Lung (tissue), 12 donors: ENCODE measurements around the gene LSM4. TPM values are rescaled to one million over a fixed set of nuclear protein-coding genes. Genes with fewer than 3 reads are reported as not detected.
A peak's percentile ranks its signal among the peaks of the same experiment; 100 is the strongest.

Experiments
- ATAC-seq: fragments of 200-7000 bp; cut with Tn5 transposase; one replicate; pipeline ENCODE4 v1.9.1; 2020; ENCODE audit warnings: moderate number of reproducible peaks; ENCODE audit not compliant: insufficient read depth, low FRiP score
- DNase-seq, 3 donors: peaks; one replicate each; pipeline ENCODE4 v3.0.0-alpha.2; 2013 to 2017
- H3K27ac ChIP-seq, 2 donors: one replicate each; pipeline ENCODE4 v1.5.1; 2013; ENCODE audit warnings: mild to moderate bottlenecking in 2 of 2, moderate library complexity in 2 of 2, control low read depth in 1 of 2, inconsistent platforms in 1 of 2, low read depth in 1 of 2, low read length in 1 of 2
- H3K27me3 ChIP-seq, 3 donors: one replicate each; pipeline ENCODE4 v1.5.1; 2013; ENCODE audit warnings: low read length in 2 of 3; ENCODE audit not compliant: control insufficient read depth in 3 of 3, insufficient read depth in 3 of 3
- H3K36me3 ChIP-seq, 4 donors: one replicate each; pipeline ENCODE4 v1.5.1; 2013; ENCODE audit warnings: low read length in 4 of 4, mild to moderate bottlenecking in 1 of 4, moderate library complexity in 1 of 4; ENCODE audit not compliant: control insufficient read depth in 4 of 4, insufficient read depth in 4 of 4
- H3K4me1 ChIP-seq, 5 donors: one replicate each; pipeline ENCODE4 v1.5.1; 2013; ENCODE audit warnings: low read length in 5 of 5, mild to moderate bottlenecking in 2 of 5, moderate library complexity in 1 of 5; ENCODE audit not compliant: control insufficient read depth in 5 of 5, insufficient read depth in 5 of 5
- H3K4me3 ChIP-seq: one replicate; pipeline ENCODE4 v1.5.1; 2013; ENCODE audit warnings: mild to moderate bottlenecking, control low read depth, moderate library complexity
- H3K9ac ChIP-seq, 2 donors: one replicate each; pipeline ENCODE4 v1.5.1; 2013; ENCODE audit warnings: low read length in 2 of 2, control low read depth in 1 of 2; ENCODE audit not compliant: insufficient read depth in 1 of 2
- H3K9me3 ChIP-seq, 4 donors: one replicate each; pipeline ENCODE4 v1.5.1; 2013; ENCODE audit warnings: low read length in 3 of 4, mild to moderate bottlenecking in 1 of 4, moderate library complexity in 1 of 4; ENCODE audit not compliant: control insufficient read depth in 4 of 4, insufficient read depth in 3 of 4
- WGBS, 2 donors: extraction: QIAGEN DNeasy Blood & Tissue Kit; methylation state at CpG; one replicate each; pipeline ENCODE4 v1.1.7; 2013; 5-methylcytosine and 5-hydroxymethylcytosine counted together
- polyA plus RNA-seq, 2 donors: library from polyadenylated mRNA; stranded (reverse); fragments of 200-250 nt; gene quantifications; one replicate each; pipeline ENCODE4 v1.2.1, GENCODE V29; 2013
- total RNA-seq, 2 donors: library from RNA; depleted of rRNA in 1 of 2; stranded (reverse); fragments of >200 nt in 1 of 2; gene quantifications; one replicate each; pipeline ENCODE4 v1.2.1, GENCODE V29; 2014 to 2021
- TF ChIP-seq, protein P1 (sequence below): IDR thresholded peaks from 2 replicates; pipeline ENCODE4 v1.5.1; 2012; ENCODE audit warnings: mild to moderate bottlenecking; ENCODE audit errors: control extremely low read depth, extremely low read depth
- donor health status: control.
- donor health status: control.
- donor health status: Bipolar disorder and iron deficiency.
- donor health status: healthy.
- donor health status: DM: yes; HTN: yes; CAD: no.

Gene LSM4
- total and polyA plus RNA-seq, 4 donors, result 67.7 to 217 (median 114) TPM

DNA sequence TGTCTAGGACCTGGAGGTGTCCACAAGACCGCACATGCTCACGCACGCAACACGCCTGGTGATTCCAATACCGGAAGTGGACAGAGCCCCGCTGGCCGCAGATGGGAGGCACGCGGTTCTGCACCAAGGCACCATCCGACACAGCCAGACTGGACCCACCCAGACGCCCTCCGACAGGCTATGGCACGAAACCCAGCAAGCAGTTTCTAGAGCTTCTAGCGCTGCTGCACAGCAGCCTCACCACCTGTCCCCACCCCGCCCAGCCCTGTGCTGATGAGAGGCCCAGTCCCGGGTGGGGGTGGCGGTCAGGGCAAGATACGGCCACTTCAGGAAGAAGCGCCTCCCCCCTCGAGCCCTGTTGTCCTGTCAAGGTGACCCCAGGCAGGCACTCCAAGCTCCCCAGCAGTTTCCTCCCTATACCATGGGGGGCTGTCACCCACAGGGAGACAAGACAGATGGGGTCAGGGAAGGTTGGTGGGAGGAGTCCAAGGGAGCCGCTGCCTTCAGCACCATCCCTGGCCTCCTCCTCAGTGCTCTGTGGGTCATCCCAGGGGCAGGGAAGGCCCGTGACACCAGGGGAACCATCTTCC, 11.3 kb downstream of the LSM4 start:
- Histone ChIP-seq H3K4me3 (no peak overlapping the region), H3K9ac (no peak overlapping the region), H3K36me3 (peaks cover 0 to 44% (median 18%) of the 10 kb centered on the region in 4 donors), H3K27ac (peak overlapping the region in 1 of 2 donors; percentile 0), H3K9me3 (no peaks in the 10 kb centered on the region), H3K4me1 (peaks cover 0 to 4% (median 2%) of the 10 kb centered on the region in 5 donors), H3K27me3 (no peaks in the 10 kb centered on the region)
- no peak for ATAC-seq
- TF ChIP-seq, protein P1, sequence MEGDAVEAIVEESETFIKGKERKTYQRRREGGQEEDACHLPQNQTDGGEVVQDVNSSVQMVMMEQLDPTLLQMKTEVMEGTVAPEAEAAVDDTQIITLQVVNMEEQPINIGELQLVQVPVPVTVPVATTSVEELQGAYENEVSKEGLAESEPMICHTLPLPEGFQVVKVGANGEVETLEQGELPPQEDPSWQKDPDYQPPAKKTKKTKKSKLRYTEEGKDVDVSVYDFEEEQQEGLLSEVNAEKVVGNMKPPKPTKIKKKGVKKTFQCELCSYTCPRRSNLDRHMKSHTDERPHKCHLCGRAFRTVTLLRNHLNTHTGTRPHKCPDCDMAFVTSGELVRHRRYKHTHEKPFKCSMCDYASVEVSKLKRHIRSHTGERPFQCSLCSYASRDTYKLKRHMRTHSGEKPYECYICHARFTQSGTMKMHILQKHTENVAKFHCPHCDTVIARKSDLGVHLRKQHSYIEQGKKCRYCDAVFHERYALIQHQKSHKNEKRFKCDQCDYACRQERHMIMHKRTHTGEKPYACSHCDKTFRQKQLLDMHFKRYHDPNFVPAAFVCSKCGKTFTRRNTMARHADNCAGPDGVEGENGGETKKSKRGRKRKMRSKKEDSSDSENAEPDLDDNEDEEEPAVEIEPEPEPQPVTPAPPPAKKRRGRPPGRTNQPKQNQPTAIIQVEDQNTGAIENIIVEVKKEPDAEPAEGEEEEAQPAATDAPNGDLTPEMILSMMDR, result no peak
- DNase-seq, result no peak
- WGBS, 2 donors, result 92 to 97% methylated on average over 22 of the region's 22 CpGs

DNA sequence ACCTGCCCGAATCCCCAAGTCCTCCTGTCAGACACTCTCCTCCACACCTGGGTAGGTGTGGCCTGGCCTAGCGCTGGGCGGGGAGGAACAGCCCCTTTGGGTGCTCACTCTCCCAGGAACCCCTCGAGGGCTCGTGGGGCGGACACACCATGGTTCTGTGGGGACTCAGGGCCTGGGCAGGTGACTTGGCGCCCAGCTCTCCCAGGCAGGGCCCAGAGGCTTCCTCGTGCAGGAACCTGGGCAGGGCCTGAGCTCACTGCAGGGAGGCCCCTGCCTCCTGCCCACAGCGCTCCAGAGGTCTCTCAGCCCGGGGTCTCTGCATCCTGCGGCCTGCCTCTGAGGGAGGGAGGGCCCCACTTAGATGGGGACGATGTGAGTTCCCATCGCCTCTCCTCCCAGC, 11.9 kb downstream of the LSM4 start:
- Histone ChIP-seq H3K9ac (no peak overlapping the region), H3K27ac (no peak overlapping the region)

DNA sequence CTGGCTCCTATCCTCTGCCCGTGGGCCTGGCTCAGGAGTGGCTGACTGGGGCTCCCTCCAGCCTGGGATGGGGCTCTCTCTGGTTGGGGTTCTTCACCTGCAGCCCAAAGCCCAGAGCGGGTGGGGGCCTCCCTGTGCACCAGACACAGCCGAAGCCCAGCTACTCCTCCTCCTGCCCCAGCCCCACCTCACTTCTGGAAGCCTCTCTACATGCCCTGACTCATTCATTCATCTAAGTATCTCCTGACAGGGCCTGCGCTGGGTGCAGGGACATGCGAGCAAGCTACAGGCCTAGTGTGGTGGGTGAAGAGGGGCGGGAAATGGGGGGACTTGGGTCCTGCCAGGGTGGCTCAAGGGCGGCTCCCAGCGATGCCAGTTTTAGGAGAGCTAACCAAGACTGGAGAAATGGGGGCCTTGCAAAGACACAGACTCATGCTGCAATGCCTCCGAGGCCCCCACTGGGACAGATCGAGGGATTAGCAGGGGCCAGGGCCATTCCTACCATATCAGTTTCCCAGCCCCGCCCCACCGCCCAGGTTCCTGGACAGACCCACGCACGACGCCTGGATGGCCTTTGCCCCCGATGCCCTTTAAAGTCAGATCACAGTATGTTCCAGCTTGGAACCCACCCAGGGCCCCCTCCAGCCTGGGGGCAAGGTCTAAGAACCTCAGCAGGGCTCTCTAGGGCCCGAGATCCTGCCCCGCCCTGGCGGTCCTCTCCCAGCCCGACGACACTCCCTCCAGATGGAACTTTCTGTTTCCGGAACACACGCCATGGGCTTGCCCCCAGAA, 12.6 kb downstream of the LSM4 start:
- Histone ChIP-seq H3K9ac (no peak overlapping the region), H3K36me3 (peaks cover 0 to 44% (median 18%) of the 10 kb centered on the region in 4 donors), H3K27ac (no peak overlapping the region), H3K4me3 (no peak overlapping the region), H3K9me3 (no peaks in the 10 kb centered on the region), H3K4me1 (peaks cover 0 to 10% (median 6%) of the 10 kb centered on the region in 5 donors), H3K27me3 (no peaks in the 10 kb centered on the region)
- DNase-seq (no peak), ATAC-seq (no peak)
- 85 to 89% methylated on average over 23 of the region's 23 CpGs for WGBS, 2 donors
- TF ChIP-seq, protein P1, result no peak

More for the DNA sequence above, 11.9 kb downstream of the LSM4 start:
- WGBS, 2 donors, result 90 to 93% methylated on average over 13 of the region's 13 CpGs
- H3K4me1 ChIP-seq, result peaks cover 0 to 4% (median 2%) of the 10 kb centered on the region in 5 donors
- peaks cover 0 to 45% (median 18%) of the 10 kb centered on the region in 4 donors for H3K36me3 ChIP-seq
- ATAC-seq (no peak), DNase-seq (no peak)
- H3K27me3 ChIP-seq, result no peaks in the 10 kb centered on the region
- H3K4me3 ChIP-seq, result no peak overlapping the region
- no peaks in the 10 kb centered on the region for H3K9me3 ChIP-seq
- TF ChIP-seq, protein P1, result no peak
